HepG2 (cell line): ENCODE data around the gene GABRB1. TPM values are rescaled to one million over a fixed set of nuclear protein-coding genes. Genes with fewer than 3 reads are reported as not detected.

Experiments
- ATAC-seq: fragments of 200-7000 bp; cut with Tn5 transposase; 3 replicates; pipeline ENCODE4 v1.9.1; 2020; ENCODE audit warnings: mild to moderate bottlenecking, moderate library complexity
- BruUV-seq: library from RNA; stranded (reverse); fragments of 400-500 nt; replicated peaks from 2 replicates; lab custom pipeline; 2021; lab: Mats Ljungman, UMichigan
- CTCF ChIA-PET: fragments of 300-600 bp; formaldehyde crosslinking; extraction: SDS; loops from one replicate; lab custom pipeline; 2021; ENCODE audit warnings: low total read pairs, inconsistent platforms, low intra/inter-chr PET ratio; lab: Yijun Ruan, JAX
- POLR2A ChIA-PET: fragments of 350-600 bp; sonication (Branson Sonifier 250); formaldehyde crosslinking; loops from one replicate; lab custom pipeline; 2020; ENCODE audit warnings: antibody characterized with exemption, inconsistent platforms; lab: Yijun Ruan, JAX
- DNase-seq: peaks from one replicate; pipeline ENCODE4 v3.0.0-alpha.2; 2015; ENCODE audit warnings: low spot score
- FAIRE-seq: peaks from 3 replicates; lab custom pipeline; 2011; peaks lifted over from hg19 to GRCh38; lab: Jason Lieb, UNC
- H2AFZ ChIP-seq: one replicate; pipeline ENCODE4 v1.6.1; 2011; ENCODE audit warnings: low read length, inconsistent platforms
- H3K27ac ChIP-seq: fragments of 300-600 bp; 3 replicates; pipeline ENCODE4 v1.8.0; 2011; ENCODE audit warnings: mixed run types, mild to moderate bottlenecking, mixed read lengths, low read length, inconsistent platforms; ENCODE audit not compliant: insufficient read depth; ENCODE audit errors: extremely low read length
- H3K27me3 ChIP-seq, 2 experiments: fragments of 200-600 bp in 1 of 2; 2 replicates in 1 of 2; 3 replicates in 1 of 2; pipeline versions ENCODE4 v1.6.0 to v1.8.0; 2011; ENCODE audit warnings: low read length in 2 of 2, mild to moderate bottlenecking in 2 of 2, moderate library complexity in 2 of 2, inconsistent platforms in 1 of 2; ENCODE audit not compliant: insufficient read depth in 2 of 2, control insufficient read depth in 1 of 2
- H3K36me3 ChIP-seq, 2 experiments: fragments of 200-600 bp in 1 of 2; replicated peaks in 1 of 2; 2 replicates in 1 of 2; 3 replicates in 1 of 2; pipeline versions ENCODE4 v1.5.1 to v1.8.0; 2011; ENCODE audit warnings: low read length in 2 of 2, inconsistent platforms in 1 of 2; ENCODE audit not compliant: insufficient read depth in 2 of 2, control insufficient read depth in 1 of 2
- H3K4me1 ChIP-seq: 2 replicates; pipeline ENCODE4 v1.5.1; 2012; ENCODE audit warnings: low read length, inconsistent platforms; ENCODE audit not compliant: insufficient read depth
- H3K4me2 ChIP-seq: 2 replicates; pipeline ENCODE4 v1.6.0; 2011; ENCODE audit warnings: low read depth, low read length, inconsistent platforms
- H3K4me3 ChIP-seq, 3 experiments: fragments of 200-600 bp in 1 of 3; sonication (generic), shearing (Covaris generic) in 1 of 3; replicated peaks in 1 of 3; 2 replicates each; pipeline ENCODE4 v1.5.1; 2011 to 2016; ENCODE audit warnings: low read length in 3 of 3, inconsistent platforms in 2 of 3, low read depth in 2 of 3, mild to moderate bottlenecking in 2 of 3, control low read depth in 1 of 3, mixed read lengths in 1 of 3; ENCODE audit not compliant: insufficient read depth in 1 of 3
- H3K79me2 ChIP-seq: one replicate; pipeline ENCODE4 v1.6.1; 2011; ENCODE audit warnings: low read length, inconsistent platforms; ENCODE audit not compliant: insufficient read depth
- H3K9ac ChIP-seq: 2 replicates; pipeline ENCODE4 v1.6.0; 2011; ENCODE audit warnings: mild to moderate bottlenecking, low read depth, low read length, inconsistent platforms; ENCODE audit not compliant: insufficient read depth
- H3K9me3 ChIP-seq: 2 replicates; pipeline ENCODE4 v1.5.1; 2012; ENCODE audit warnings: mild to moderate bottlenecking, low read length
- H4K20me1 ChIP-seq: 2 replicates; pipeline ENCODE4 v1.6.0; 2011; ENCODE audit warnings: inconsistent platforms, mild to moderate bottlenecking, low read length, moderate library complexity; ENCODE audit not compliant: insufficient read depth
- ATF5 ChIP-seq: sonication (generic); formaldehyde crosslinking; IDR thresholded peaks from 2 replicates; pipeline ENCODE4 v1.4.0; 2020; ENCODE audit warnings: mild to moderate bottlenecking, low read depth, missing genetic modification reagents
- CEBPG ChIP-seq: IDR thresholded peaks from 2 replicates; pipeline ENCODE4 v1.6.1; 2016
- E2F5 ChIP-seq: sonication (generic); formaldehyde crosslinking; conservative IDR thresholded peaks from 2 replicates; pipeline ENCODE4 v1.4.0; 2020; ENCODE audit warnings: missing genetic modification reagents
- EED ChIP-seq: sonication (generic); formaldehyde crosslinking; IDR thresholded peaks from 2 replicates; pipeline ENCODE4 v1.5.0; 2020; ENCODE audit warnings: mild to moderate bottlenecking, missing genetic modification reagents
- EZH2 ChIP-seq: conservative IDR thresholded peaks from 2 replicates; pipeline ENCODE4 v1.6.1; 2012; ENCODE audit warnings: mild to moderate bottlenecking, low read depth, low read length, moderate library complexity
- GPN1 ChIP-seq: sonication (generic); formaldehyde crosslinking; IDR thresholded peaks from 2 replicates; pipeline ENCODE4 v1.5.1; 2020; ENCODE audit warnings: missing genetic modification reagents, borderline replicate concordance
- HOMEZ ChIP-seq: IDR thresholded peaks from 2 replicates; pipeline ENCODE4 v1.6.1; 2016; ENCODE audit warnings: low read depth
- KLF13 ChIP-seq: sonication (generic); formaldehyde crosslinking; IDR thresholded peaks from 2 replicates; pipeline ENCODE4 v1.4.0; 2020; ENCODE audit warnings: mild to moderate bottlenecking, missing genetic modification reagents
- REST ChIP-seq, 2 experiments: IDR thresholded peaks; 2 replicates each; pipeline ENCODE4 v1.6.1; 2011 to 2012; ENCODE audit warnings: low read length in 2 of 2, borderline replicate concordance in 1 of 2, low read depth in 1 of 2, mild to moderate bottlenecking in 1 of 2, moderate library complexity in 1 of 2
- TAF1 ChIP-seq: sonication (generic); formaldehyde crosslinking; IDR thresholded peaks from 2 replicates; pipeline ENCODE4 v1.4.0; 2020; ENCODE audit warnings: missing genetic modification reagents
- TGIF2 ChIP-seq: IDR thresholded peaks from 2 replicates; pipeline ENCODE4 v1.6.1; 2016; ENCODE audit warnings: control low read depth, missing compliant biosample characterization
- YEATS4 ChIP-seq: sonication (generic); formaldehyde crosslinking; IDR thresholded peaks from 2 replicates; pipeline ENCODE4 v1.4.0; 2020; ENCODE audit warnings: missing genetic modification reagents, borderline replicate concordance
- ZBTB25 ChIP-seq: IDR thresholded peaks from 2 replicates; pipeline ENCODE4 v1.6.1; 2018; ENCODE audit warnings: missing genetic modification reagents
- ZBTB42 ChIP-seq: sonication (generic); formaldehyde crosslinking; IDR thresholded peaks from 2 replicates; pipeline ENCODE4 v1.5.0; 2020; ENCODE audit warnings: mild to moderate bottlenecking, missing genetic modification reagents
- ZFP37 ChIP-seq: sonication (generic); formaldehyde crosslinking; IDR thresholded peaks from 2 replicates; pipeline ENCODE4 v1.4.0; 2020; ENCODE audit warnings: missing genetic modification reagents, borderline replicate concordance
- ZNF432 ChIP-seq: sonication (generic); formaldehyde crosslinking; IDR thresholded peaks from 2 replicates; pipeline ENCODE4 v1.5.0; 2020; ENCODE audit warnings: missing genetic modification reagents, mild to moderate bottlenecking, borderline replicate concordance
- ZNF441 ChIP-seq: sonication (generic); formaldehyde crosslinking; IDR thresholded peaks from 2 replicates; pipeline ENCODE4 v1.7.0; 2021; ENCODE audit warnings: missing genetic modification reagents, borderline replicate concordance
- ZNF562 ChIP-seq: sonication (generic); formaldehyde crosslinking; IDR thresholded peaks from 2 replicates; pipeline ENCODE4 v1.8.0; 2022; ENCODE audit warnings: missing genetic modification reagents, borderline replicate concordance
- ZNF841 ChIP-seq: sonication (generic); formaldehyde crosslinking; IDR thresholded peaks from 2 replicates; pipeline ENCODE4 v1.8.1; 2023; ENCODE audit warnings: missing genetic modification reagents, borderline replicate concordance
- ZSCAN25 ChIP-seq: sonication (generic); formaldehyde crosslinking; IDR thresholded peaks from 2 replicates; pipeline ENCODE4 v1.8.0; 2022; ENCODE audit warnings: mild to moderate bottlenecking, missing genetic modification reagents
- in situ Hi-C: cut with HindIII; loops from 2 replicates; pipeline ENCODE4 v1.10.0; 2017; ENCODE audit warnings: low pct_unique_long_range_greater_than_20kb; ENCODE audit not compliant: extremely low pct_ligation_motif_present
- intact Hi-C: fragments of 100-400 bp; cut with micrococcal nuclease; formaldehyde crosslinking; loops from one replicate; pipeline ENCODE4 v1.10.0; 2022; ENCODE audit not compliant: unreplicated experiment
- polyA plus RNA-seq, 8 experiments: library from polyadenylated mRNA; depleted of rRNA in 3 of 8; stranded (reverse) in 7 of 8; unstranded in 1 of 8; fragments of >200 nt; fragmentation: Illumina TruSeq in 4 of 8; extraction: Trizol in 4 of 8; gene quantifications; 2 replicates each; pipeline versions ENCODE4 v1.2.1 to v1.2.3, GENCODE V29; 2011 to 2016; ENCODE audit warnings: low read depth in 4 of 8, missing spikeins in 1 of 8, mixed read lengths in 1 of 8; ENCODE audit not compliant: insufficient read depth in 1 of 8
- total RNA-seq, 5 experiments: library from RNA; depleted of rRNA; stranded (reverse); fragments of >200 nt; fragmentation: Illumina TruSeq; extraction: Trizol; gene quantifications; 2 replicates each; pipeline ENCODE4 v1.2.3, GENCODE V29; 2016; ENCODE audit warnings: low read depth in 1 of 5

The GABRB1 gene
- total and polyA plus RNA-seq, 2 of the 13 experiments (the other 11 are each of a cell fraction or from before 2014, with no cell fraction given): not detected

GRCh38 chr4:47075919-47076318 is 44.6 kb downstream of the GABRB1 start:
- no peak overlapping the region for H3K27ac ChIP-seq
- H2AFZ ChIP-seq: no peak overlapping the region
- CTCF ChIA-PET: no interaction called here
- no peaks in the 10 kb centered on the region for H3K79me2 ChIP-seq
- FAIRE-seq (no peak), ATAC-seq (no peak), DNase-seq (no peak)
- TF ChIP-seq ZNF841: no peak
- no peak for TF ChIP-seq ZFP37 (CRISPR knock-in tag)
- TF ChIP-seq ZBTB25: no peak
- TF ChIP-seq EZH2: no peak
- TF ChIP-seq ZNF432 (CRISPR knock-in tag): no peak
- no peak for TF ChIP-seq KLF13 (CRISPR knock-in tag)
- no peak for TF ChIP-seq YEATS4 (CRISPR knock-in tag)
- TF ChIP-seq ZNF562 (CRISPR knock-in tag): no peak
- TF ChIP-seq ATF5: no peak
- no peak for TF ChIP-seq ZSCAN25 (CRISPR knock-in tag)
- no peak for TF ChIP-seq ZNF441 (CRISPR knock-in tag)
- TF ChIP-seq CEBPG (CRISPR knock-in tag): no peak
- no peak for TF ChIP-seq REST (IDR thresholded peaks at IDR 0.05; ENCODE audit: borderline replicate concordance in 1 of 2, low read depth in 1 of 2, low read length in 2 of 2)
- TF ChIP-seq E2F5: no peak
- no peak for TF ChIP-seq GPN1 (CRISPR knock-in tag)
- no peak for TF ChIP-seq TGIF2 (CRISPR knock-in tag)
- no peak for TF ChIP-seq EED (CRISPR knock-in tag)
- no peak for TF ChIP-seq HOMEZ
- no peak for TF ChIP-seq TAF1 (CRISPR knock-in tag)
- TF ChIP-seq ZBTB42: no peak
- in situ Hi-C loops (no loop called here), intact Hi-C loops (no loop called here)
- BruUV-seq: no TSS peak
- H4K20me1 ChIP-seq: no peaks in the 10 kb centered on the region
- no peaks in the 10 kb centered on the region for H3K27me3 ChIP-seq
- H3K9me3 ChIP-seq: no peaks in the 10 kb centered on the region
- H3K4me2 ChIP-seq: no peak overlapping the region
- H3K4me1 ChIP-seq: no peaks in the 10 kb centered on the region
- POLR2A ChIA-PET: no interaction called here
- H3K9ac ChIP-seq: no peak overlapping the region
- H3K4me3 ChIP-seq: no peak overlapping the region
- H3K36me3 ChIP-seq: no peaks in the 10 kb centered on the region
